OCI-M2 (cell line): ENCODE measurements around the gene DIRAS3.
"Not testable (repeated sequence)": the region's sequence is repeated elsewhere in the genome, so short reads cannot be mapped to it uniquely, and the experiment has no call there.

ENCODE experiments used
- DNase-seq: peaks from one replicate; lab custom pipeline; 2025; ENCODE audit not compliant: unreplicated experiment; lab: John Stamatoyannopoulos, UW

DIRAS3 gene

GRCh38 chr1:68049941-68050878, at the start of gene DIRAS3:
TSS of gene DIRAS3 (minus strand) at chr1:68050627. CDS start at chr1:68047297, 3,330 bp downstream.
- no peak for DNase-seq

- no peak for DNase-seq
These were observed 43.3 kb upstream of the DIRAS3 start for GRCh38 chr1:68093737-68094136.

GRCh38 chr1:68087184-68087583, 36.8 kb upstream of the DIRAS3 start:
- DNase-seq = no peak

- no peak for DNase-seq
These were observed 35.3 kb upstream of the DIRAS3 start for GRCh38 chr1:68085752-68086151.

GRCh38 chr1:68083686-68084085, 33.3 kb upstream of the DIRAS3 start:
- DNase-seq = no peak

GRCh38 chr1:68081775-68082283, 31.4 kb upstream of the DIRAS3 start:
- no peak for DNase-seq

- DNase-seq = no peak
These were observed 28.2 kb upstream of the DIRAS3 start for GRCh38 chr1:68078647-68079046.

- no peak for DNase-seq
These were observed 24.0 kb upstream of the DIRAS3 start for GRCh38 chr1:68074472-68074871.

GRCh38 chr1:68065766-68066165, 15.3 kb upstream of the DIRAS3 start:
- no peak for DNase-seq

- DNase-seq = not testable (repeated sequence)
These were observed 7.6 kb upstream of the DIRAS3 start for GRCh38 chr1:68058053-68058452.

- DNase-seq = no peak
These were observed 7.1 kb upstream of the DIRAS3 start for GRCh38 chr1:68057564-68057963.

GRCh38 chr1:68057050-68057449, 6.6 kb upstream of the DIRAS3 start:
- no peak for DNase-seq

GRCh38 chr1:68051475-68051874, 1.0 kb upstream of the DIRAS3 start:
- no peak for DNase-seq

GRCh38 chr1:68047659-68048026, 2.8 kb downstream of the DIRAS3 start:
- no peak for DNase-seq

- DNase-seq = no peak
These were observed 3.4 kb downstream of the DIRAS3 start for GRCh38 chr1:68046885-68047658.

- DNase-seq = no peak
These were observed 4.0 kb downstream of the DIRAS3 start for GRCh38 chr1:68046423-68046822.

GRCh38 chr1:68045511-68046180, 4.8 kb downstream of the DIRAS3 start:
- DNase-seq = no peak

- DNase-seq = no peak
These were observed 6.9 kb downstream of the DIRAS3 start for GRCh38 chr1:68043443-68044090.

- DNase-seq = no peak
These were observed 13.5 kb downstream of the DIRAS3 start for GRCh38 chr1:68036946-68037345.

GRCh38 chr1:68029444-68029843, 21.0 kb downstream of the DIRAS3 start:
- DNase-seq = no peak

- DNase-seq = no peak
These were observed 21.9 kb downstream of the DIRAS3 start for GRCh38 chr1:68028566-68028965.
